ENCODE measurements around the gene PRSS23.
"Not testable (repeated sequence)": the region's sequence is repeated elsewhere in the genome, so short reads cannot be mapped to it uniquely, and the experiment has no call there.

PRSS23 gene

DNA sequence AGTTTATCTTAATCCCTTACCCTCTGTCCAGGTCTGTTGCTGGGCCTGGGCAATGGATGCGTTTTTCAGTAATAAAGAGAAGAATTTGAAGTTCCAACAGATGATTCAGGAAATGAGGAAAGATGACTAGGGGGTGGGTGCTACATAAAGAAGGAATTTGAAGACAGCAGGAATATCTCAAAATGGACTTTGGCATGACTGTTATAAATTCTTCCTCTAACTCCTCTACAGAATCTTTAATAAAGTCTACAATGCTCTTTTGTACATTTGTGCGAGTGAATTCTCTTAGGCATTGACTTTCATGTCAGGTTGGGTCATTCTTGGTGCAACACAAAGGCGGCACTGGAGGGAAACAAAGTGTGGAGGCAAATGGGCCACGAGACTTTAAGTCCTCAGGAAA lies 35.1 kb upstream of the PRSS23 start:
- DNase-seq (ENCODE audit: low spot score) = no peak
- TF ChIP-seq, protein P1, sequence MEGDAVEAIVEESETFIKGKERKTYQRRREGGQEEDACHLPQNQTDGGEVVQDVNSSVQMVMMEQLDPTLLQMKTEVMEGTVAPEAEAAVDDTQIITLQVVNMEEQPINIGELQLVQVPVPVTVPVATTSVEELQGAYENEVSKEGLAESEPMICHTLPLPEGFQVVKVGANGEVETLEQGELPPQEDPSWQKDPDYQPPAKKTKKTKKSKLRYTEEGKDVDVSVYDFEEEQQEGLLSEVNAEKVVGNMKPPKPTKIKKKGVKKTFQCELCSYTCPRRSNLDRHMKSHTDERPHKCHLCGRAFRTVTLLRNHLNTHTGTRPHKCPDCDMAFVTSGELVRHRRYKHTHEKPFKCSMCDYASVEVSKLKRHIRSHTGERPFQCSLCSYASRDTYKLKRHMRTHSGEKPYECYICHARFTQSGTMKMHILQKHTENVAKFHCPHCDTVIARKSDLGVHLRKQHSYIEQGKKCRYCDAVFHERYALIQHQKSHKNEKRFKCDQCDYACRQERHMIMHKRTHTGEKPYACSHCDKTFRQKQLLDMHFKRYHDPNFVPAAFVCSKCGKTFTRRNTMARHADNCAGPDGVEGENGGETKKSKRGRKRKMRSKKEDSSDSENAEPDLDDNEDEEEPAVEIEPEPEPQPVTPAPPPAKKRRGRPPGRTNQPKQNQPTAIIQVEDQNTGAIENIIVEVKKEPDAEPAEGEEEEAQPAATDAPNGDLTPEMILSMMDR (IDR thresholded peaks at IDR 0.05; ENCODE audit: extremely low read depth, insufficient read depth, missing control alignments) = no peak
- in situ Hi-C loops (cut with MboI; ENCODE audit: low pct_unique_long_range_greater_than_20kb, low sequenced_read_pairs, unreplicated experiment) = no loop called here

DNA sequence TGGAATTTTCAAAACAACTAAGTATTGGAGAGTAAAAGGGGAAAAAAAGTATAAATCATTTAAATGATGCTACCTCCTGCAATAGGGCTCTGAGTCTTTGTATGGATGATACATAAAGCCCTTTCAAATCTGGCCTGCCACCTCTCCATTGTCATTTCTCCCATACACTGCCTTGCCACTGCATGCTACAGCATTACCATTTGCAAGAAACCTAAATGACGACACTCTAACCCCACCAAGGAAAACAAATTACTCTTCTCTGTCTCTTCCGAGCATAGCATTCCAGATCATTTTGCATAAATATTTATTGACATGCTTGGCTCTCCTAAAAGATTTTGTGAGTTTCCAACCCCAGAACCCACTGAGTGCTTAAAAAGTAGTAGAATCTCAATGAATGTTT lies 34.5 kb upstream of the PRSS23 start:
- TF ChIP-seq, protein P1 (IDR thresholded peaks at IDR 0.05; ENCODE audit: extremely low read depth, insufficient read depth, missing control alignments) = no peak
- in situ Hi-C loops (cut with MboI; ENCODE audit: low pct_unique_long_range_greater_than_20kb, low sequenced_read_pairs, unreplicated experiment) = no loop called here
- DNase-seq (ENCODE audit: low spot score) = no peak

DNA sequence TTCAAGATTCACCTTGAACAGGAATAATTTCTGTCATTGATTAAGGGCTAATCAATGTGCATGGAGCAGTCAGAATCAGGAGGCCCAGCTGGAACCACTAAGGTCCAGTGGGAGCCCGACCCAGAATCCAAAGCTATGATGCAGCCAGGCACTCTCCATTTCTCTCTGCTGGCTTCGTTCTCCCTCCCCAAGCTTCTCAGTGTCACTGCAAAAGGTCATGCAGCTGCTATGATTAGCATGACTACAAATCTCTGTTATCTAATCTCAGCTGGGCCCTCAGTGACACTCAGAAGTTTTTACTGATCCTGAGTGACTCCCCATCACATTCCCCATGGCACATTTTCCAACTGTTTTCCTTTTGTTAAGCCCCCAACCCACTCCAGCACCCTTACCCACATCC lies 31.1 kb upstream of the PRSS23 start:
- TF ChIP-seq, protein P1 (IDR thresholded peaks at IDR 0.05; ENCODE audit: extremely low read depth, insufficient read depth, missing control alignments) = no peak
- in situ Hi-C loops (cut with MboI; ENCODE audit: low pct_unique_long_range_greater_than_20kb, low sequenced_read_pairs, unreplicated experiment) = no loop called here

DNA sequence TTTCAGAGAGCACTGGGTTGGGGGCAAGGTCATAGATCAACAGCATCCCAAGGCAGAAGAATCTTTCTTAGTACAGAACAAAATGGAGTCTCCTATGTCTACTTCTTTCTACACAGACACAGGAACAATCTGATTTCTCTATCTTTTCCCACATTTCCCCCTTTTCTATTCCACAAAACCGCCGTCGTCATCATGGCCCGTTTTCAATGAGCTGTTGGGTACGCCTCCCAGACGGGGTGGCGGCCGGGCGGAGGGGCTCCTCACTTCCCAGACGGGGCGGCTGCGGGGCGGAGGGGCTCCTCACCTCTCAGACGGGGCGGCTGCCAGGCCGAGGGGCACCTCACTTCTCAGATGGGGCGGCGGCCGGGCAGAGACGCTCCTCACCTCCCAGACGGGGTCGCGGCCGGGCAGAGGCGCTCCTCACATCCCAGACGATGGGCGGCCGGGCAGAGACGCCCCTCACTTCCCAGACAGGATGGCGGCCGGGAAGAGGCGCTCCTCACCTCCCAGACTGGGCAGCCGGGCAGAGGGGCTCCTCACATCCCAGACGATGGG lies 29.8 kb upstream of the PRSS23 start:
- DNase-seq (ENCODE audit: low spot score); in situ Hi-C loops (cut with MboI; ENCODE audit: low pct_unique_long_range_greater_than_20kb, low sequenced_read_pairs, unreplicated experiment): not testable (repeated sequence)

More for the DNA sequence above, 31.1 kb upstream of the PRSS23 start:
- DNase-seq (ENCODE audit: low spot score) = no peak

DNA sequence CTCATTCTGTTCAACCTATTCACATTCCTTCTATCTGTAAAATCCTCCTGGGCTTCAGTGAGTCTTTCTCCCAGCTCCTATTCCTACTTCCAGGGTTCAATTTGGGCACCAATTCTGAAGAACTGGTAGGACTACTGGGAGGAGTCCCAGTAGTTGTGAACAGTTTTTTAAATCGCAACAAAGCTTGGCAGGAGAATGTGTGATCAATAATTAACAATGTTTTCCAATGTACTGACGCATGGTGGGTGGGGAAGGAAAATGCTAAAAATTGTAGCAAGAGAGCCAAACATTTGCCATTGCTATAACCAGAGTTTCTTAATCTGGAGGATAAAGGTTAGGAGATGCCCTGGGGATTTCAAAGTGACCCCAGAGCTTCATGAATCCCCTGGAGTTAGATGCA lies 27.3 kb upstream of the PRSS23 start:
- TF ChIP-seq, protein P1 (IDR thresholded peaks at IDR 0.05; ENCODE audit: extremely low read depth, insufficient read depth, missing control alignments) = no peak
- no peak for DNase-seq (ENCODE audit: low spot score)
- in situ Hi-C loops (cut with MboI; ENCODE audit: low pct_unique_long_range_greater_than_20kb, low sequenced_read_pairs, unreplicated experiment) = no loop called here

DNA sequence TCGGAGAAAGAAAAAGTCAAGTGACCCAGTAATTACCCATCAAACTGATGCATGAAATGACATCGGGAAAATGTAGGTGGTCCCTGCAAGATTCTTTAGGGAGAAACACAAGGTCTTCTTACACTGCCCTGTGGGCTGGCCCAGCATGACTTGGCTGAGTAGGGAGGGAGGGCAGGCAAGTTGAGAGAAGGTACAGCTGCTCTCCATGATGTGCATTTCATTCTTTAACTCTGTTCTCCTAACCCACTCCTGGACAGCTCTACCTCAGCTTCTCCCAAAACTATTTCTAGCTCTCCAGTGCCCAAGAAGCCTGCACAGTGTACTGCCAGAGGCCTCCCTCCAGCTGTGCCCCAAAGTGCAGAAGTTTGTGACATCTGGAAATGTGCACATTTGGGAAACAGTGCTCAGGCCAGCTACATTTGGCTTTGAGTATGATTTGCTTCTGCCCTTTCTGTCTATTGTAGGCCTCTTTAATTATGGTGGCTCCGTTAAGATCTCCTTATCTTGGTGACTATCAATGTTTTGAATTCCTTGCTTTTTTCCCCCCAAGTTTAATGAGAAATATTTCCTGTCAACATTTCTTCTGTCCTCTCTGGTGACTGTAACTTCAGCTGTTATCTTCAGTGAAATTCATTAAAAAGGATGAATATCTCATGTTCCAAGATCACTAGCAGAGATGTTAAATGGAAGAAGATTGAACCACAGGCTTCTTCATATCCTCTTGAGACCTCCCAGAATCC lies 26.7 kb upstream of the PRSS23 start:
- in situ Hi-C loops (cut with MboI; ENCODE audit: low pct_unique_long_range_greater_than_20kb, low sequenced_read_pairs, unreplicated experiment) = no loop called here
- no peak for DNase-seq (ENCODE audit: low spot score)
- TF ChIP-seq, protein P1 (IDR thresholded peaks at IDR 0.05; ENCODE audit: extremely low read depth, insufficient read depth, missing control alignments) = no peak

DNA sequence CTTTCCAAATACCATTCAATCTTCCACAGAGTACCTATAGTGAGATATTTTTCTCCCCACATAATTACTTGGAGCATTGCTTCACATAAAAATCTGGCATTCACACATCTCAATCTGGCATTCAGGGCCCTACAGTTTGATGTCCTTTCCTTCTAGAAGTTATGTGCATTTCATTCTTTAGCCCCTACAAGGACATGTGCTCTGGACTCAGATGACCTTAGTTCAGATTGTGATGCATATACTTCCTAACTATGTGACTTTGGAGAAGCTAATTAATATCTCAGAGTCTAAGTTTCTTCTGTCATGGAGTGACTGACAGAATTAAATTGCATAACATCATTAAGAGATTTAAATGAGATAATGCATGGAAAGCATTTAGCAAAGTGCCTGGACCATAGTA lies 25.9 kb upstream of the PRSS23 start:
- TF ChIP-seq, protein P1 (IDR thresholded peaks at IDR 0.05; ENCODE audit: extremely low read depth, insufficient read depth, missing control alignments) = no peak
- in situ Hi-C loops (cut with MboI; ENCODE audit: low pct_unique_long_range_greater_than_20kb, low sequenced_read_pairs, unreplicated experiment) = no loop called here
- no peak for DNase-seq (ENCODE audit: low spot score)

Measured in GM13977 (cell line).